H1 (cell line): ENCODE results near the gene SORCS3. TPM values are rescaled to one million over a fixed set of nuclear protein-coding genes. Genes with fewer than 3 reads are reported as not detected.

Source experiments
- CBX5 ChIP-seq: fragments of 300-800, 300-1000 bp; sonication (generic); IDR thresholded peaks from 2 replicates; pipeline ENCODE4 v1.7.1; 2016; ENCODE audit warnings: antibody characterized with exemption, low read length, low read depth
- EGR1 ChIP-seq: IDR thresholded peaks from 2 replicates; pipeline ENCODE4 v1.6.1; 2011; ENCODE audit warnings: low read depth, low read length, borderline replicate concordance
- FOSL1 ChIP-seq: IDR thresholded peaks from 2 replicates; pipeline ENCODE4 v1.6.1; 2011; ENCODE audit warnings: mild to moderate bottlenecking, low read depth, low read length, moderate library complexity; ENCODE audit not compliant: insufficient read depth
- polyA plus RNA-seq, 7 experiments: library from polyadenylated mRNA; depleted of rRNA in 3 of 7; stranded (reverse) in 5 of 7; unstranded in 2 of 7; fragments of >200 nt in 5 of 7; fragments of 200-250 nt in 2 of 7; gene quantifications; 1 replicate in 5 of 7; 2 replicates in 1 of 7; 4 replicates in 1 of 7; pipeline versions ENCODE4 v1.2.1 to v1.2.3, GENCODE V29; 2011 to 2013; ENCODE audit warnings: missing spikeins in 2 of 7, mixed read lengths in 2 of 7
- total RNA-seq: library from RNA; stranded (reverse); fragmentation: NEBNext Ultra II Directional; extraction: Animal tissue kit (Norgen Biotek cat#: 25700); gene quantifications from 2 replicates; pipeline ENCODE4 v1.2.1, GENCODE V29; 2021

SORCS3 gene
- total and polyA plus RNA-seq, 2 of the 8 experiments (the other 6 are each of a cell fraction or from before 2014, with no cell fraction given), result 0.26 to 0.88 TPM

- no peak for TF ChIP-seq FOSL1
- no peak for TF ChIP-seq EGR1
- TF ChIP-seq CBX5, result no peak
These were observed 23.1 kb downstream of the SORCS3 start (continued) for GRCh38 chr10:104664205-104664604.
